Measurements from ENCODE around the gene HELZ. TPM values are rescaled to one million over a fixed set of nuclear protein-coding genes. Genes with fewer than 3 reads are reported as not detected.
"Not testable (repeated sequence)": the region's sequence is repeated elsewhere in the genome, so short reads cannot be mapped to it uniquely, and the experiment has no call there.

HELZ gene
- polyA plus RNA-seq, 1 donor from 2014 or later = 42.7 TPM

- Mint-ChIP-seq H3K36me3 (no peaks in the 10 kb centered on the region), H3K27me3 (no peaks in the 10 kb centered on the region), H3K4me3 (no peak overlapping the region), H3K4me1 (no peaks in the 10 kb centered on the region), H3K27ac (no peak overlapping the region), H3K9me3 (peaks cover 0 to 4% (median 2%) of the 10 kb centered on the region in 3 donors)
Observed at GRCh38 chr17:67041941-67042899, 202.8 kb downstream of the HELZ start.

- H3K4me3 Mint-ChIP-seq = no peak overlapping the region
- no peak overlapping the region for H3K27ac Mint-ChIP-seq
- H3K9me3 Mint-ChIP-seq = peaks cover 0 to 5% (median 0%) of the 10 kb centered on the region in 3 donors
- H3K4me1 Mint-ChIP-seq = no peaks in the 10 kb centered on the region
- no peaks in the 10 kb centered on the region for H3K36me3 Mint-ChIP-seq
- H3K27me3 Mint-ChIP-seq = peaks cover under 1% of the 10 kb centered on the region
Observed at GRCh38 chr17:67041531-67041930, 203.5 kb downstream of the HELZ start.

GRCh38 chr17:67041119-67041518 is 203.9 kb downstream of the HELZ start:
- not testable (repeated sequence) for H3K4me3 Mint-ChIP-seq, H3K36me3 Mint-ChIP-seq, H3K4me1 Mint-ChIP-seq, H3K27ac Mint-ChIP-seq, H3K9me3 Mint-ChIP-seq, H3K27me3 Mint-ChIP-seq

- Mint-ChIP-seq H3K36me3 (no peaks in the 10 kb centered on the region), H3K27ac (no peak overlapping the region), H3K9me3 (peaks cover 0 to 5% (median 0%) of the 10 kb centered on the region in 3 donors), H3K4me1 (peaks cover 0 to 2% (median 0%) of the 10 kb centered on the region in 3 donors), H3K4me3 (no peak overlapping the region), H3K27me3 (peaks cover 3% of the 10 kb centered on the region)
Observed at GRCh38 chr17:67040652-67041051, 204.3 kb downstream of the HELZ start.

GRCh38 chr17:67038861-67039365 is 206.1 kb downstream of the HELZ start:
- H3K36me3 Mint-ChIP-seq = no peaks in the 10 kb centered on the region
- no peak overlapping the region for H3K4me3 Mint-ChIP-seq
- peaks cover 0 to 2% (median 0%) of the 10 kb centered on the region in 3 donors for H3K4me1 Mint-ChIP-seq
- peaks cover 7% of the 10 kb centered on the region for H3K27me3 Mint-ChIP-seq
- peak overlapping the region in 1 of 3 donors; percentile 80 for H3K27ac Mint-ChIP-seq
- peaks cover 0 to 9% (median 0%) of the 10 kb centered on the region in 3 donors for H3K9me3 Mint-ChIP-seq

- H3K27me3 Mint-ChIP-seq = peaks cover 7% of the 10 kb centered on the region
- H3K4me3 Mint-ChIP-seq = no peak overlapping the region
- peaks cover 0 to 2% (median 0%) of the 10 kb centered on the region in 3 donors for H3K4me1 Mint-ChIP-seq
- no peak overlapping the region for H3K27ac Mint-ChIP-seq
- H3K9me3 Mint-ChIP-seq = peaks cover 0 to 9% (median 0%) of the 10 kb centered on the region in 3 donors
- H3K36me3 Mint-ChIP-seq = no peaks in the 10 kb centered on the region
Observed at GRCh38 chr17:67035131-67036083, 209.6 kb downstream of the HELZ start.

GRCh38 chr17:67033613-67034012 is 211.4 kb downstream of the HELZ start:
- Mint-ChIP-seq H3K4me3 (no peak overlapping the region), H3K27ac (no peak overlapping the region), H3K4me1 (peaks cover 0 to 2% (median 0%) of the 10 kb centered on the region in 3 donors), H3K9me3 (peaks cover 0 to 8% (median 0%) of the 10 kb centered on the region in 3 donors), H3K36me3 (no peaks in the 10 kb centered on the region), H3K27me3 (peaks cover 7% of the 10 kb centered on the region)

GRCh38 chr17:67032985-67033384 is 212.0 kb downstream of the HELZ start:
- Mint-ChIP-seq H3K4me3 (no peak overlapping the region), H3K36me3 (no peaks in the 10 kb centered on the region), H3K4me1 (peaks cover 0 to 2% (median 0%) of the 10 kb centered on the region in 3 donors), H3K27ac (no peak overlapping the region), H3K9me3 (peaks cover 0 to 6% (median 0%) of the 10 kb centered on the region in 3 donors), H3K27me3 (peaks cover 7% of the 10 kb centered on the region)

- Mint-ChIP-seq H3K27ac (no peak overlapping the region), H3K4me1 (peaks cover 0 to 2% (median 0%) of the 10 kb centered on the region in 3 donors), H3K9me3 (peaks cover 0 to 6% (median 0%) of the 10 kb centered on the region in 3 donors), H3K36me3 (no peaks in the 10 kb centered on the region), H3K27me3 (peaks cover 7% of the 10 kb centered on the region), H3K4me3 (no peak overlapping the region)
Observed at GRCh38 chr17:67032382-67032781, 212.6 kb downstream of the HELZ start.

- Mint-ChIP-seq H3K4me3 (no peak overlapping the region), H3K9me3 (peaks cover 0 to 4% (median 0%) of the 10 kb centered on the region in 3 donors), H3K27ac (no peak overlapping the region), H3K36me3 (no peaks in the 10 kb centered on the region), H3K27me3 (peaks cover 4% of the 10 kb centered on the region), H3K4me1 (no peaks in the 10 kb centered on the region)
Observed at GRCh38 chr17:67030641-67031040, 214.4 kb downstream of the HELZ start.

GRCh38 chr17:67027031-67027628 is 217.9 kb downstream of the HELZ start:
- Mint-ChIP-seq H3K4me3 (no peak overlapping the region), H3K27me3 (peaks cover 5% of the 10 kb centered on the region), H3K9me3 (no peaks in the 10 kb centered on the region), H3K4me1 (no peaks in the 10 kb centered on the region), H3K36me3 (no peaks in the 10 kb centered on the region), H3K27ac (no peak overlapping the region)

GRCh38 chr17:67026341-67026740 is 218.7 kb downstream of the HELZ start:
- H3K36me3 Mint-ChIP-seq = no peaks in the 10 kb centered on the region
- no peaks in the 10 kb centered on the region for H3K9me3 Mint-ChIP-seq
- H3K27me3 Mint-ChIP-seq = peaks cover 5% of the 10 kb centered on the region
- H3K4me3 Mint-ChIP-seq = no peak overlapping the region
- no peaks in the 10 kb centered on the region for H3K4me1 Mint-ChIP-seq
- no peak overlapping the region for H3K27ac Mint-ChIP-seq

- Mint-ChIP-seq H3K27me3 (peaks cover 5% of the 10 kb centered on the region), H3K4me3 (no peak overlapping the region), H3K27ac (no peak overlapping the region), H3K9me3 (no peaks in the 10 kb centered on the region), H3K36me3 (no peaks in the 10 kb centered on the region), H3K4me1 (no peaks in the 10 kb centered on the region)
Observed at GRCh38 chr17:67025216-67025792, 219.7 kb downstream of the HELZ start.

- Mint-ChIP-seq H3K36me3 (no peaks in the 10 kb centered on the region), H3K4me3 (no peak overlapping the region), H3K27me3 (peaks cover 5% of the 10 kb centered on the region), H3K9me3 (no peaks in the 10 kb centered on the region), H3K4me1 (no peaks in the 10 kb centered on the region), H3K27ac (no peak overlapping the region)
Observed at GRCh38 chr17:67024736-67025135, 220.3 kb downstream of the HELZ start.
